ENCODE data around the gene IL9R. TPM values are rescaled to one million over a fixed set of nuclear protein-coding genes. Genes with fewer than 3 reads are reported as not detected.

The IL9R gene
- total and polyA plus RNA-seq, 12 donors = 0.07 to 0.43 (median 0.32) TPM; not detected in 9

GRCh38 chrX:156001667-156002021 is 4.1 kb downstream of the IL9R start:
- H3K36me3 ChIP-seq (replicated peaks in 1 of 2) = no peaks in the 10 kb centered on the region
- no peak for DNase-seq
- no peaks in the 10 kb centered on the region for H3K27me3 ChIP-seq
- H3K27ac ChIP-seq = no peak overlapping the region
- no peaks in the 10 kb centered on the region for H3K4me1 ChIP-seq (replicated peaks in 1 of 2)
- no peak overlapping the region for H3K4me3 ChIP-seq
- TF ChIP-seq POLR2A (IDR thresholded peaks at IDR 0.05) (no peak), CTCF (IDR thresholded peaks at IDR 0.05) (no peak)
- WGBS, 4 donors = 64 to 73% (median 71%) methylated on average over 4 to 6 of the region's 6 CpGs
- no peaks in the 10 kb centered on the region for H3K9me3 ChIP-seq (replicated peaks in 1 of 3)
- intact Hi-C loops (cut with DNase I) = no loop called here

- no peaks in the 10 kb centered on the region for H3K27me3 ChIP-seq
- DNase-seq = no peak
- H3K4me3 ChIP-seq = no peak overlapping the region
- H3K9me3 ChIP-seq (replicated peaks in 1 of 3) = no peaks in the 10 kb centered on the region
- no peak overlapping the region for H3K27ac ChIP-seq
- WGBS, 4 donors = 57 to 78% (median 72%) methylated on average over 2 to 3 of the region's 3 CpGs
- H3K36me3 ChIP-seq (replicated peaks in 1 of 2) = no peaks in the 10 kb centered on the region
- no peaks in the 10 kb centered on the region for H3K4me1 ChIP-seq (replicated peaks in 1 of 2)
- no peak for TF ChIP-seq POLR2A (IDR thresholded peaks at IDR 0.05)
- no peak for TF ChIP-seq CTCF (IDR thresholded peaks at IDR 0.05)
- intact Hi-C loops (cut with DNase I) = no loop called here
Measured at GRCh38 chrX:156002507-156002906, 5.0 kb downstream of the IL9R start.

DNA sequence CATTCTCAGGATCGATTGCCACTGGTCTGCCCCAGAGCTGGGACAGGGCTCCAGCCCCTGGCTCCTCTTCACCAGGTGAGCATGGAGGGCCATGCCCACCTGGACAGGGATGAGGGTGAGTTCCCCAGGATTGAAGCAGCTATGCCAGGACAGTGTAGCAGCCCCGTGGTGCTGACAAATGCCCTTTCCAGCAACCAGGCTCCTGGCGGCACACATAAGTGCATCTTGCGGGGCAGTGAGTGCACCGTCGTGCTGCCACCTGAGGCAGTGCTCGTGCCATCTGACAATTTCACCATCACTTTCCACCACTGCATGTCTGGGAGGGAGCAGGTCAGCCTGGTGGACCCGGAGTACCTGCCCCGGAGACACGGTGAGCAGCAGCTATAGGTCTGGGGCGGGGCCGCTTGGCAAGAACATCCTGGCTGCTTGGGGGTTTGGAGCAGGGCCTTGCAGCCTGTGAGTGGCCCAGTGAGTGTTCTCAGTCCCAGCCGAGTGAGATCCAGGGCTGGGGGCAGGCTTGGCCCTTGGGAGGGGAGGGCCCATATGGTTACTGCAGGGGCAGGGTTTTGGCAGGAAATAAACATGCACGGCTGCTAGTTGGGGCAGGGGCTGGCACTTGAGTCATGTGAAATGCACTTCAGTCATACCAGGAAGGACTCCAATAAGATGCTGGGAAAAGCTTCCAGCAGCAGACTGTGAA is 6.1 kb downstream of the IL9R start:
- intact Hi-C loops (cut with DNase I) = no loop called here
- H3K36me3 ChIP-seq (replicated peaks in 1 of 2) = no peaks in the 10 kb centered on the region
- no peaks in the 10 kb centered on the region for H3K4me1 ChIP-seq (replicated peaks in 1 of 2)
- H3K27ac ChIP-seq = no peak overlapping the region
- H3K4me3 ChIP-seq = no peak overlapping the region
- 75 to 85% (median 83%) methylated on average over 10 to 14 of the region's 14 CpGs for WGBS, 4 donors
- H3K9me3 ChIP-seq (replicated peaks in 1 of 3) = no peaks in the 10 kb centered on the region
- no peaks in the 10 kb centered on the region for H3K27me3 ChIP-seq
- DNase-seq = no peak
- TF ChIP-seq POLR2A (IDR thresholded peaks at IDR 0.05) (no peak), CTCF (IDR thresholded peaks at IDR 0.05) (no peak)

GRCh38 chrX:156004256-156004655 is 6.8 kb downstream of the IL9R start:
- H3K27me3 ChIP-seq = no peaks in the 10 kb centered on the region
- no peak for DNase-seq
- H3K4me1 ChIP-seq (replicated peaks in 1 of 2) = no peaks in the 10 kb centered on the region
- no peak for TF ChIP-seq CTCF (IDR thresholded peaks at IDR 0.05)
- no peak for TF ChIP-seq POLR2A (IDR thresholded peaks at IDR 0.05)
- no peaks in the 10 kb centered on the region for H3K9me3 ChIP-seq (replicated peaks in 1 of 3)
- no peaks in the 10 kb centered on the region for H3K36me3 ChIP-seq (replicated peaks in 1 of 2)
- no peak overlapping the region for H3K27ac ChIP-seq
- no peak overlapping the region for H3K4me3 ChIP-seq
- intact Hi-C loops (cut with DNase I) = no loop called here
- WGBS, 4 donors = 59 to 90% (median 77%) methylated on average over 2 of the region's 2 CpGs

Measured in adrenal gland (tissue), 12 donors.